SK-N-SH (cell line): Measurements from ENCODE around the gene OR2L8. TPM values are rescaled to one million over a fixed set of nuclear protein-coding genes. Genes with fewer than 3 reads are reported as not detected.

Experiments used
- CTCF ChIA-PET: fragments of 300-600, 350-600 bp; formaldehyde crosslinking; extraction: SDS; loops from one replicate; lab custom pipeline; 2021; lab: Yijun Ruan, JAX
- POLR2A ChIA-PET: fragments of 350-600 bp; sonication (Branson Sonifier 250); formaldehyde crosslinking; extraction: SDS; loops from one replicate; lab custom pipeline; 2020; ENCODE audit warnings: antibody characterized with exemption, inconsistent platforms; lab: Yijun Ruan, JAX
- DNase-seq: peaks from one replicate; pipeline ENCODE4 v3.0.0; 2012
- H2AFZ ChIP-seq: fragments of 200-600 bp; sonication (generic); 2 replicates; pipeline ENCODE4 v1.8.1; 2016; ENCODE audit warnings: antibody characterized with exemption, mild to moderate bottlenecking, low read depth
- H3F3A ChIP-seq: fragments of 200-600 bp; sonication (generic); replicated peaks from 2 replicates; pipeline ENCODE3; 2016; ENCODE audit warnings: antibody characterized with exemption, mild to moderate bottlenecking; ENCODE audit not compliant: insufficient read depth
- H3K27ac ChIP-seq, 2 experiments: fragments of 200-500 bp in 1 of 2; fragments of 200-600 bp in 1 of 2; sonication (Bioruptor generic) in 1 of 2; sonication (generic), shearing (Covaris generic) in 1 of 2; 2 replicates each; pipeline versions ENCODE4 v1.5.1 to v1.6.1; 2014 to 2016; ENCODE audit warnings: low read depth in 2 of 2, inconsistent platforms in 1 of 2, low read length in 1 of 2, mild to moderate bottlenecking in 1 of 2, mixed read lengths in 1 of 2
- H3K27me3 ChIP-seq: fragments of 200-600 bp; sonication (generic), shearing (Covaris generic); 2 replicates; pipeline ENCODE4 v1.6.1; 2016; ENCODE audit warnings: mixed run types; ENCODE audit not compliant: insufficient read depth
- H3K36me3 ChIP-seq, 2 experiments: fragments of 200-500 bp in 1 of 2; fragments of 200-600 bp in 1 of 2; sonication (Bioruptor generic) in 1 of 2; sonication (generic) in 1 of 2; replicated peaks in 1 of 2; 2 replicates each; pipeline versions ENCODE3 to v1.5.1; 2014 to 2016; ENCODE audit warnings: low read length in 1 of 2, mild to moderate bottlenecking in 1 of 2; ENCODE audit not compliant: insufficient read depth in 2 of 2, control insufficient read depth in 1 of 2
- H3K4me1 ChIP-seq, 2 experiments: fragments of 200-500 bp in 1 of 2; fragments of 200-600 bp in 1 of 2; sonication (Bioruptor generic) in 1 of 2; sonication (generic), shearing (Covaris generic) in 1 of 2; 2 replicates each; pipeline versions ENCODE4 v1.5.1 to v1.6.1; 2014 to 2016; ENCODE audit warnings: low read depth in 1 of 2, low read length in 1 of 2, mixed run types in 1 of 2; ENCODE audit not compliant: insufficient read depth in 2 of 2, control insufficient read depth in 1 of 2
- H3K4me2 ChIP-seq: fragments of 200-600 bp; sonication (generic), shearing (Covaris generic); 2 replicates; pipeline ENCODE4 v1.6.1; 2017; ENCODE audit warnings: mixed run types
- H3K4me3 ChIP-seq, 2 experiments: fragments of 200-500 bp in 1 of 2; fragments of 200-600 bp in 1 of 2; sonication (Bioruptor generic) in 1 of 2; sonication (generic), shearing (Covaris generic) in 1 of 2; 2 replicates each; pipeline versions ENCODE4 v1.5.1 to v1.8.1; 2014 to 2016; ENCODE audit warnings: low read depth in 2 of 2, inconsistent platforms in 1 of 2, low read length in 1 of 2, mild to moderate bottlenecking in 1 of 2, mixed read lengths in 1 of 2, moderate library complexity in 1 of 2
- H3K79me2 ChIP-seq: fragments of 200-600 bp; sonication (generic); 2 replicates; pipeline ENCODE4 v1.8.1; 2017; ENCODE audit warnings: mild to moderate bottlenecking; ENCODE audit not compliant: insufficient read depth
- H3K9ac ChIP-seq: fragments of 200-600 bp; sonication (generic); 2 replicates; pipeline ENCODE4 v1.6.1; 2017; ENCODE audit warnings: mixed run types
- H3K9me2 ChIP-seq: fragments of 200-600 bp; sonication (generic); 2 replicates; pipeline ENCODE4 v1.6.1; 2017; ENCODE audit warnings: mixed run types
- H3K9me3 ChIP-seq: fragments of 200-600 bp; sonication (generic); 2 replicates; pipeline ENCODE4 v1.6.1; 2017; ENCODE audit warnings: mixed run types, mild to moderate bottlenecking, moderate library complexity
- H4K20me1 ChIP-seq: fragments of 200-600 bp; sonication (generic); 2 replicates; pipeline ENCODE4 v1.6.1; 2017; ENCODE audit warnings: mild to moderate bottlenecking, mixed run types; ENCODE audit not compliant: insufficient read depth
- ELF1 ChIP-seq: IDR thresholded peaks from 2 replicates; pipeline ENCODE4 v1.4.0; 2012
- EP300 ChIP-seq, 2 experiments: IDR thresholded peaks; 2 replicates each; pipeline versions ENCODE4 v1.4.0 to v1.6.1; 2012; ENCODE audit warnings: borderline replicate concordance in 1 of 2, low read depth in 1 of 2, low read length in 1 of 2
- FOSL2 ChIP-seq: IDR thresholded peaks from 2 replicates; pipeline ENCODE4 v1.4.0; 2012; ENCODE audit warnings: low read depth, mild to moderate bottlenecking, moderate library complexity, borderline replicate concordance
- FOXJ3 ChIP-seq: sonication (generic); formaldehyde crosslinking; IDR thresholded peaks from 2 replicates; pipeline ENCODE4 v1.5.1; 2020; ENCODE audit warnings: mild to moderate bottlenecking, missing genetic modification reagents
- FOXM1 ChIP-seq: IDR thresholded peaks from 2 replicates; pipeline ENCODE4 v1.4.0; 2012; ENCODE audit warnings: low read depth, mild to moderate bottlenecking
- GATA2 ChIP-seq: sonication (generic); formaldehyde crosslinking; IDR thresholded peaks from 2 replicates; pipeline ENCODE4 v1.5.0; 2020; ENCODE audit warnings: mild to moderate bottlenecking, missing genetic modification reagents
- JUND ChIP-seq: IDR thresholded peaks from 2 replicates; pipeline ENCODE4 v1.4.0; 2012
- MXI1 ChIP-seq: IDR thresholded peaks from 2 replicates; pipeline ENCODE4 v1.6.1; 2012; ENCODE audit warnings: mild to moderate bottlenecking, low read depth, low read length, improper control_type of control experiment
- POLR2AphosphoS5 ChIP-seq: IDR thresholded peaks from 2 replicates; pipeline ENCODE4 v1.6.1; 2012; ENCODE audit warnings: low read depth, low read length
- RAD21 ChIP-seq: IDR thresholded peaks from 2 replicates; pipeline ENCODE4 v1.6.1; 2012; ENCODE audit warnings: mild to moderate bottlenecking, low read length
- RFX5 ChIP-seq: IDR thresholded peaks from 2 replicates; pipeline ENCODE4 v1.6.1; 2012; ENCODE audit warnings: mild to moderate bottlenecking, improper control_type of control experiment, low read length
- TAF1 ChIP-seq: IDR thresholded peaks from 2 replicates; pipeline ENCODE4 v1.6.1; 2012; ENCODE audit warnings: low read depth, mild to moderate bottlenecking, low read length, moderate library complexity, borderline replicate concordance
- TCF12 ChIP-seq: IDR thresholded peaks from 2 replicates; pipeline ENCODE4 v1.4.0; 2012
- WGBS: methylation state at CpG from one replicate; pipeline ENCODE4 v1.1.6; 2017; ENCODE audit warnings: low lambda C conversion rate; 5-methylcytosine and 5-hydroxymethylcytosine counted together
- polyA plus RNA-seq, 3 experiments: library from polyadenylated mRNA; depleted of rRNA; stranded (reverse); fragments of >200 nt; gene quantifications; 2 replicates each; pipeline ENCODE4 v1.2.3, GENCODE V29; 2012
- TF ChIP-seq, protein P1 (sequence below): fragments of 150-350 bp; IDR thresholded peaks from 2 replicates; pipeline ENCODE4 v1.6.1; 2017; ENCODE audit warnings: antibody characterized with exemption, low read length, low read depth, borderline replicate concordance
- TF ChIP-seq, protein P2 (sequence below): IDR thresholded peaks from 2 replicates; pipeline ENCODE4 v1.4.0; 2012; ENCODE audit warnings: low read depth, borderline replicate concordance
- TF ChIP-seq, protein P3 (sequence below): fragments of 150-350 bp; IDR thresholded peaks from 2 replicates; pipeline ENCODE4 v1.6.1; 2016; ENCODE audit warnings: mild to moderate bottlenecking, low read depth, low read length
- TF ChIP-seq, protein P4 (sequence below): IDR thresholded peaks from 2 replicates; pipeline ENCODE4 v1.4.0; 2012; ENCODE audit warnings: low read depth
- TF ChIP-seq, protein P5 (sequence below): fragments of 200-600 bp; sonication (generic); IDR thresholded peaks from 2 replicates; pipeline ENCODE4 v1.6.1; 2017; ENCODE audit warnings: antibody characterized with exemption, mild to moderate bottlenecking, moderate library complexity

The OR2L8 gene
- polyA plus RNA-seq, 1 of the 3 experiments (the other 2 are of a cell fraction), result not detected

DNA sequence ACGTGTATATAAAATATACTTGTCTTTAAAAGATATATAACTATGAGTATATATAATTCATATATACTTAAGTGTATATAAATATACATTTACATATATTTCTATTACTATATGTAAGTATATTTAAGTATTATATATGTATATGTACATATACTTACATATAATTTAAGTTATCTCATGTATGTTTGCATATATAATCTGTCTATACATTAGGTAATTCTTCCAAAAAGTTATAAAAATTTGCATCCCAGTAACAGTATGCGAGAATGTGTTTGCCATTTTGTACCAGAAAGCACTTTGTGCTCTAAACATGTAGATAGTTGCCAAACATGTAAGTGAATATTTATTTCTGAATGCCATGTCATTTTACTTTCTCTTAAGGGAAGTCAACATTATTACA is 16.3 kb downstream of the OR2L8 start, which contains the start of gene OR2AK2:
TSS of gene OR2AK2 (plus strand) at position 301 of the 400 bp plus-strand sequence. CDS start 144 bp downstream, outside the sequence.
- Histone ChIP-seq H3K4me1 (no peaks in the 10 kb centered on the region), H3K27ac (no peak within 1 kb of the TSS), H3K79me2 (no peaks in the 10 kb centered on the region), H3K27me3 (no peaks in the 10 kb centered on the region), H3K9me2 (no peaks in the 10 kb centered on the region), H3K4me2 (no peak within 1 kb of the TSS), H3K36me3 (no peaks in the 10 kb centered on the region), H3K9ac (no peak within 1 kb of the TSS), H4K20me1 (no peaks in the 10 kb centered on the region), H3F3A (no peaks in the 10 kb centered on the region), H2AFZ (no peak within 1 kb of the TSS), H3K4me3 (no peak within 1 kb of the TSS), H3K9me3 (no peaks in the 10 kb centered on the region)
- 3% methylated on average over 2 of the region's 2 CpGs for WGBS
- no peak for DNase-seq
- ChIA-PET CTCF (no interaction called here), POLR2A (no interaction called here)
- TF ChIP-seq FOXM1, result no peak
- no peak for TF ChIP-seq JUND
- TF ChIP-seq FOSL2, result no peak
- TF ChIP-seq TAF1, result no peak
- no peak for TF ChIP-seq MXI1
- TF ChIP-seq, protein P1, sequence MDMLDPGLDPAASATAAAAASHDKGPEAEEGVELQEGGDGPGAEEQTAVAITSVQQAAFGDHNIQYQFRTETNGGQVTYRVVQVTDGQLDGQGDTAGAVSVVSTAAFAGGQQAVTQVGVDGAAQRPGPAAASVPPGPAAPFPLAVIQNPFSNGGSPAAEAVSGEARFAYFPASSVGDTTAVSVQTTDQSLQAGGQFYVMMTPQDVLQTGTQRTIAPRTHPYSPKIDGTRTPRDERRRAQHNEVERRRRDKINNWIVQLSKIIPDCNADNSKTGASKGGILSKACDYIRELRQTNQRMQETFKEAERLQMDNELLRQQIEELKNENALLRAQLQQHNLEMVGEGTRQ, result no peak
- no peak for TF ChIP-seq FOXJ3 (CRISPR knock-in tag)
- TF ChIP-seq, protein P2, sequence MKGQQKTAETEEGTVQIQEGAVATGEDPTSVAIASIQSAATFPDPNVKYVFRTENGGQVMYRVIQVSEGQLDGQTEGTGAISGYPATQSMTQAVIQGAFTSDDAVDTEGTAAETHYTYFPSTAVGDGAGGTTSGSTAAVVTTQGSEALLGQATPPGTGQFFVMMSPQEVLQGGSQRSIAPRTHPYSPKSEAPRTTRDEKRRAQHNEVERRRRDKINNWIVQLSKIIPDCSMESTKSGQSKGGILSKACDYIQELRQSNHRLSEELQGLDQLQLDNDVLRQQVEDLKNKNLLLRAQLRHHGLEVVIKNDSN, result no peak
- no peak for TF ChIP-seq TCF12
- no peak for TF ChIP-seq ELF1
- no peak for TF ChIP-seq EP300 (IDR thresholded peaks at IDR 0.05; ENCODE audit: borderline replicate concordance in 1 of 2, low read depth in 1 of 2, low read length in 1 of 2)
- no peak for TF ChIP-seq GATA2
- no peak for TF ChIP-seq RAD21
- TF ChIP-seq, protein P3, sequence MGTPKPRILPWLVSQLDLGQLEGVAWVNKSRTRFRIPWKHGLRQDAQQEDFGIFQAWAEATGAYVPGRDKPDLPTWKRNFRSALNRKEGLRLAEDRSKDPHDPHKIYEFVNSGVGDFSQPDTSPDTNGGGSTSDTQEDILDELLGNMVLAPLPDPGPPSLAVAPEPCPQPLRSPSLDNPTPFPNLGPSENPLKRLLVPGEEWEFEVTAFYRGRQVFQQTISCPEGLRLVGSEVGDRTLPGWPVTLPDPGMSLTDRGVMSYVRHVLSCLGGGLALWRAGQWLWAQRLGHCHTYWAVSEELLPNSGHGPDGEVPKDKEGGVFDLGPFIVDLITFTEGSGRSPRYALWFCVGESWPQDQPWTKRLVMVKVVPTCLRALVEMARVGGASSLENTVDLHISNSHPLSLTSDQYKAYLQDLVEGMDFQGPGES, result no peak
- no peak for TF ChIP-seq POLR2AphosphoS5
- TF ChIP-seq RFX5, result no peak
- TF ChIP-seq, protein P4, sequence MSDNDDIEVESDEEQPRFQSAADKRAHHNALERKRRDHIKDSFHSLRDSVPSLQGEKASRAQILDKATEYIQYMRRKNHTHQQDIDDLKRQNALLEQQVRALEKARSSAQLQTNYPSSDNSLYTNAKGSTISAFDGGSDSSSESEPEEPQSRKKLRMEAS, result no peak
- TF ChIP-seq, protein P5, sequence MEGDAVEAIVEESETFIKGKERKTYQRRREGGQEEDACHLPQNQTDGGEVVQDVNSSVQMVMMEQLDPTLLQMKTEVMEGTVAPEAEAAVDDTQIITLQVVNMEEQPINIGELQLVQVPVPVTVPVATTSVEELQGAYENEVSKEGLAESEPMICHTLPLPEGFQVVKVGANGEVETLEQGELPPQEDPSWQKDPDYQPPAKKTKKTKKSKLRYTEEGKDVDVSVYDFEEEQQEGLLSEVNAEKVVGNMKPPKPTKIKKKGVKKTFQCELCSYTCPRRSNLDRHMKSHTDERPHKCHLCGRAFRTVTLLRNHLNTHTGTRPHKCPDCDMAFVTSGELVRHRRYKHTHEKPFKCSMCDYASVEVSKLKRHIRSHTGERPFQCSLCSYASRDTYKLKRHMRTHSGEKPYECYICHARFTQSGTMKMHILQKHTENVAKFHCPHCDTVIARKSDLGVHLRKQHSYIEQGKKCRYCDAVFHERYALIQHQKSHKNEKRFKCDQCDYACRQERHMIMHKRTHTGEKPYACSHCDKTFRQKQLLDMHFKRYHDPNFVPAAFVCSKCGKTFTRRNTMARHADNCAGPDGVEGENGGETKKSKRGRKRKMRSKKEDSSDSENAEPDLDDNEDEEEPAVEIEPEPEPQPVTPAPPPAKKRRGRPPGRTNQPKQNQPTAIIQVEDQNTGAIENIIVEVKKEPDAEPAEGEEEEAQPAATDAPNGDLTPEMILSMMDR, result no peak
